22Rv1 (cell line): Measurements from ENCODE around the gene GTPBP4.

Source experiments
- CTCF ChIP-seq: fragments of 450-650 bp; IDR thresholded peaks from 2 replicates; pipeline ENCODE4 v1.5.1; 2017; ENCODE audit warnings: mild to moderate bottlenecking
- ZFX ChIP-seq: fragments of 450-650 bp; IDR thresholded peaks from 2 replicates; pipeline ENCODE4 v1.6.1; 2017; ENCODE audit warnings: antibody characterized with exemption, borderline replicate concordance

GRCh38 chr10:1029838-1030237, 41.6 kb downstream of the GTPBP4 start:
- TF ChIP-seq CTCF (no peak), ZFX (no peak)
